AG10803 (cell line): Measurements from ENCODE around the gene CETP.
"Not testable (repeated sequence)": the region's sequence is repeated elsewhere in the genome, so short reads cannot be mapped to it uniquely, and the experiment has no call there.

ENCODE experiments used
- DNase-seq: peaks from one replicate; pipeline ENCODE4 v3.0.0; 2010; ENCODE audit warnings: low read depth
- H3K4me3 ChIP-seq: 2 replicates; pipeline ENCODE4 v1.5.1; 2011; ENCODE audit warnings: mild to moderate bottlenecking, low read length, control low read depth
- CTCF ChIP-seq: conservative IDR thresholded peaks from 2 replicates; pipeline ENCODE4 v1.5.1; 2011; ENCODE audit warnings: mild to moderate bottlenecking, low read length, control low read depth, inconsistent platforms

Gene CETP

GRCh38 chr16:56983211-56983751 is 21.5 kb downstream of the CETP start:
- H3K4me3 ChIP-seq = no peak overlapping the region
- no peak for DNase-seq
- TF ChIP-seq CTCF = no peak

DNA sequence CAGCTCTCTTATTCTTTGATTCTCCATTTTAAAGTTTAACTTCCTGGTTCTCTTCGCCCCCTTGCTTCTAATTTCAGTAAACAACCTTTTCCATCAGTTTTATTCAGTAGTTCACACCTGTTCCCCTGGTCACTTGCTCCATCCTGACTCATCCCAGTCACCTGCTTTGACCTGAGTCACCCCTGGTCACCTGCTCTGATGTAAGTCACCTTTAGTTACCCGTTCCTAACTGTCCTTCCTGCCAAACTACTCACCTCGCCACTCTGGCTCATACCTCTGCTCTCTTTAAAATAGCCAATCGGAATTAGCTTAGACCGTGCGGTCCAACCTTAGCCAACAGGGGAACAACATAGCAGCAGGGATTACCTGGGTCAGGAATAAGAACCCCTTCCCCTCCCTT is 22.9 kb downstream of the CETP start:
- DNase-seq = no peak
- no peak for TF ChIP-seq CTCF
- H3K4me3 ChIP-seq = no peak overlapping the region

GRCh38 chr16:56985288-56985961 is 23.7 kb downstream of the CETP start:
- TF ChIP-seq CTCF = no peak
- peak; percentile 88 for DNase-seq
- no peak overlapping the region for H3K4me3 ChIP-seq

DNA sequence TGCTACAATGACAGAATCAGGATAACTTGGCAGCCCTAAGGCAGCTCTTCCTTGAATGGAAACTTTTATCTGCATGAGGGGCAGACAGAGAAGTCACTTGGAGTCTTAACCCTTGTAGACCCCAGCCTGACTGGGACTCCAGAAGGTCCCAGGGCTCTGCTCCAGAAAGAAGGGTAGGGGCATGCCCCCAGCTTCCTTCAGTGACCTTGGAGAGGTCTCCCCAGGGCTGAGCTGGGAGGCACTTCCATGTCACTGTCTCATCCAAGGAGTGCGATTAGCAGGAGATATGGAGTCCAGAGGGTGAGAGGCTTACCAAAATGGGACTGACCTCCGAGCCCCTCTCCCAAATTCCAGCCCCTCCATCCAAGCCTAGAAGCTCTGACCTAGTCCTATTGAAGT is 24.2 kb downstream of the CETP start:
- H3K4me3 ChIP-seq = no peak overlapping the region
- no peak for DNase-seq
- no peak for TF ChIP-seq CTCF

- no peak overlapping the region for H3K4me3 ChIP-seq
- DNase-seq = no peak
- no peak for TF ChIP-seq CTCF
Measured at GRCh38 chr16:56986361-56986760, 24.6 kb downstream of the CETP start.

GRCh38 chr16:56986908-56987307 is 25.2 kb downstream of the CETP start:
- H3K4me3 ChIP-seq, DNase-seq: not testable (repeated sequence)

DNA sequence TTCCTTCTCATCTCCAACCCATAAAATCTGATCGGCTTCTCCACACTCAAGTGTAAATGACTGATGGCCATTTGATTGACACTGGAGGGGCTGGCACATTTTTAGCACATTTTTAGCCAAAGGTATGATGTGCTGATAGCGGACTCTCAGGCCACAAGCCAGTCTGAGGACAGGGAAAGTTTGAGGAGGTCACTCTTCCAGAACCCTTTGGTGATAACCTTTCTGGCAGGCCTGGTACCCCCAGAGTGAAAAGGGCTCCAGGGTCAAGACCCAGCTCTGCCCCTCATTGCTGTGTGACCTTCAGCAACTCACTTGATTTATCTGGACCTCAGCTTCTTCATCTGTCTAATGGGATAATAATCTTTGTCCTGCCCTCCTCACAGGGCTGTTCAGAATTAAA is 25.9 kb downstream of the CETP start:
- no peak overlapping the region for H3K4me3 ChIP-seq
- no peak for DNase-seq
- TF ChIP-seq CTCF = no peak
